Kidney epithelial cell (primary cell): Measurements from ENCODE around the gene CNIH3. TPM values are rescaled to one million over a fixed set of nuclear protein-coding genes. Genes with fewer than 3 reads are reported as not detected.

ENCODE experiments used
- DNase-seq: peaks from one replicate; pipeline ENCODE4 v3.0.0-alpha.2; 2010; ENCODE audit warnings: low read depth
- H3K27me3 ChIP-seq: 2 replicates; pipeline ENCODE4 v1.6.0; 2011; ENCODE audit warnings: low read length; ENCODE audit not compliant: control insufficient read depth, insufficient read depth
- H3K36me3 ChIP-seq: 2 replicates; pipeline ENCODE4 v1.5.1; 2011; ENCODE audit warnings: low read length; ENCODE audit not compliant: control insufficient read depth, insufficient read depth
- H3K4me3 ChIP-seq: 2 replicates; pipeline ENCODE4 v1.5.1; 2011; ENCODE audit warnings: low read depth, mild to moderate bottlenecking, control low read depth, low read length
- CTCF ChIP-seq: IDR thresholded peaks from 2 replicates; pipeline ENCODE4 v1.5.1; 2011; ENCODE audit warnings: mild to moderate bottlenecking, moderate library complexity, low read length, control low read depth, inconsistent platforms; ENCODE audit not compliant: insufficient read depth, poor library complexity, severe bottlenecking
- total RNA-seq: library from RNA; depleted of rRNA; stranded (reverse); fragments of >200 nt; gene quantifications from 2 replicates; pipeline ENCODE4 v1.2.3, GENCODE V29; 2015

CNIH3 gene
- total RNA-seq, 1 donor from 2014 or later = 4.2 TPM

- no peak for DNase-seq
- H3K36me3 ChIP-seq = no peaks in the 10 kb centered on the region
- H3K4me3 ChIP-seq = no peak overlapping the region
- no peak for TF ChIP-seq CTCF
- H3K27me3 ChIP-seq = no peaks in the 10 kb centered on the region
Observed at GRCh38 chr1:224742349-224742748, 126.2 kb downstream of the CNIH3 start.

- no peaks in the 10 kb centered on the region for H3K27me3 ChIP-seq
- no peak for TF ChIP-seq CTCF
- no peak for DNase-seq
- no peak overlapping the region for H3K4me3 ChIP-seq
- no peaks in the 10 kb centered on the region for H3K36me3 ChIP-seq
Observed at GRCh38 chr1:224743608-224744164, 127.6 kb downstream of the CNIH3 start.

GRCh38 chr1:224744521-224744920 lies 128.4 kb downstream of the CNIH3 start:
- no peaks in the 10 kb centered on the region for H3K27me3 ChIP-seq
- H3K36me3 ChIP-seq = no peaks in the 10 kb centered on the region
- DNase-seq = no peak
- no peak overlapping the region for H3K4me3 ChIP-seq
- TF ChIP-seq CTCF = no peak

GRCh38 chr1:224745394-224745793 lies 129.3 kb downstream of the CNIH3 start:
- TF ChIP-seq CTCF = no peak
- no peaks in the 10 kb centered on the region for H3K36me3 ChIP-seq
- no peak for DNase-seq
- no peak overlapping the region for H3K4me3 ChIP-seq
- no peaks in the 10 kb centered on the region for H3K27me3 ChIP-seq

- H3K36me3 ChIP-seq = no peaks in the 10 kb centered on the region
- no peak for DNase-seq
- no peaks in the 10 kb centered on the region for H3K27me3 ChIP-seq
- TF ChIP-seq CTCF = no peak
- H3K4me3 ChIP-seq = no peak overlapping the region
Observed at GRCh38 chr1:224745924-224746323, 129.8 kb downstream of the CNIH3 start.

GRCh38 chr1:224747578-224747977 lies 131.5 kb downstream of the CNIH3 start:
- Histone ChIP-seq H3K27me3 (no peaks in the 10 kb centered on the region), H3K36me3 (no peaks in the 10 kb centered on the region), H3K4me3 (no peak overlapping the region)
- no peak for TF ChIP-seq CTCF
- no peak for DNase-seq
